NCI-H460 (cell line): ENCODE results near the gene PACRG. TPM values are rescaled to one million over a fixed set of nuclear protein-coding genes. Genes with fewer than 3 reads are reported as not detected.

Source experiments
- DNase-seq: peaks from one replicate; pipeline ENCODE4 v3.0.0-alpha.2; 2016; ENCODE audit warnings: low read depth; ENCODE audit errors: extremely low read depth
- total RNA-seq: library from RNA; depleted of rRNA; stranded (reverse); fragments of >200 nt; shearing (Covaris generic); gene quantifications from 2 replicates; pipeline ENCODE4 v1.2.3, GENCODE V29; 2014

Gene PACRG
- total RNA-seq, 1 experiment from 2014 or later, result 0.15 TPM

- no peak for DNase-seq
Observed at GRCh38 chr6:162709431-162709830, 18.3 kb upstream of the PACRG start.

GRCh38 chr6:162710419-162710818, 17.4 kb upstream of the PACRG start:
- DNase-seq, result no peak

- DNase-seq, result no peak
Observed at GRCh38 chr6:162710936-162711335, 16.8 kb upstream of the PACRG start.

- DNase-seq, result no peak
Observed at GRCh38 chr6:162711376-162711775, 16.4 kb upstream of the PACRG start.

GRCh38 chr6:162712694-162713093, 15.1 kb upstream of the PACRG start:
- no peak for DNase-seq

- DNase-seq, result no peak
Observed at GRCh38 chr6:162713974-162714780, 13.6 kb upstream of the PACRG start.

GRCh38 chr6:162715601-162716000, 12.2 kb upstream of the PACRG start:
- no peak for DNase-seq

GRCh38 chr6:162719528-162719927, 8.2 kb upstream of the PACRG start:
- no peak for DNase-seq

- DNase-seq, result no peak
Observed at GRCh38 chr6:162721404-162721687, 6.4 kb upstream of the PACRG start.

- no peak for DNase-seq
Observed at GRCh38 chr6:162722226-162722625, 5.5 kb upstream of the PACRG start.

GRCh38 chr6:162722633-162723032, 5.1 kb upstream of the PACRG start:
- no peak for DNase-seq

GRCh38 chr6:162726947-162727321, 840 bp upstream of the PACRG start:
- DNase-seq, result no peak

GRCh38 chr6:162728197-162728596, 423 bp downstream of the PACRG start:
- no peak for DNase-seq

- no peak for DNase-seq
Observed at GRCh38 chr6:162728706-162729105, 932 bp downstream of the PACRG start.

- DNase-seq, result no peak
Observed at GRCh38 chr6:162730502-162730901, 2.7 kb downstream of the PACRG start.

GRCh38 chr6:162733489-162733888, 5.7 kb downstream of the PACRG start:
- DNase-seq, result no peak

GRCh38 chr6:162736961-162737360, 9.2 kb downstream of the PACRG start:
- DNase-seq, result no peak

GRCh38 chr6:162750776-162751175, 23.0 kb downstream of the PACRG start:
- DNase-seq, result peak; percentile 17

GRCh38 chr6:162751211-162751859, 23.6 kb downstream of the PACRG start:
- no peak for DNase-seq

GRCh38 chr6:162753775-162754174, 26.0 kb downstream of the PACRG start:
- DNase-seq, result no peak

GRCh38 chr6:162770136-162770535, 42.4 kb downstream of the PACRG start:
- no peak for DNase-seq

- DNase-seq, result no peak
Observed at GRCh38 chr6:162770955-162771354, 43.2 kb downstream of the PACRG start.

- DNase-seq, result no peak
Observed at GRCh38 chr6:162772466-162772865, 44.7 kb downstream of the PACRG start.
